ENCODE measurements around the gene ZDHHC13. TPM values are rescaled to one million over a fixed set of nuclear protein-coding genes. Genes with fewer than 3 reads are reported as not detected.

ZDHHC13 gene
- total RNA-seq (2012; rRNA removed) (15.1 and 20.0 TPM in 2 replicates), polyA plus RNA-seq (2012; rRNA removed) (6.3 and 7.2 TPM in 2 replicates), Bru-seq, nascent RNA (percentile 62 among the genes with signal in this experiment), BruChase-seq, experiment 1, labeled RNA remaining after a 6-hour chase (percentile 53 among the genes with signal in this experiment), BruChase-seq, experiment 2, labeled RNA remaining after a 2-hour chase (percentile 58 among the genes with signal in this experiment)
- 1.7 and 1.9 TPM in 2 replicates for polyA plus RNA-seq (2012; cell fraction: cytosol; rRNA removed)
- 1.7 and 13.3 TPM in 2 replicates for polyA plus RNA-seq (2012; cell fraction: nucleus; rRNA removed; ENCODE audit: low replicate concordance)
- long read RNA-seq, transcript ZDHHC13-202 (17 exons, 2,445 nt) = major isoform, 16 of 19 reads
- long read RNA-seq, partial matches to known transcripts = 0 of 19 reads
- long read RNA-seq, other reads (novel, unspliced or antisense) = 1 of 19 reads

- Histone ChIP-seq H3K27ac (ENCODE audit: insufficient read depth, low read length) (peak within 1 kb of the TSS; percentile 40; the same call in 1 of the 2 replicates), H4K5ac (ENCODE audit: low read depth, low read length) (0 out of 2 replicates have a peak within 1 kb of the TSS, but pooled peaks have one; percentile 24), H3K79me1 (ENCODE audit: low read depth in 1 of 2, low read length in 2 of 2) (peaks cover 14 to 28% of the 10 kb centered on the region in 2 experiments; a peak in 3 of 4 replicates), H2BK15ac (ENCODE audit: low read depth, low read length) (no peak within 1 kb of the TSS), H4K8ac (ENCODE audit: low read depth in 2 of 2, low read length in 2 of 2) (peak within 1 kb of the TSS; percentile 64 to 76; a peak in 3 of 4 replicates), H2BK120ac (ENCODE audit: low read depth, low read length) (no peak within 1 kb of the TSS), H2AK9ac (replicated peaks; ENCODE audit: low read depth, low read length, poor library complexity) (peak within 1 kb of the TSS; percentile 79), H2AK5ac (ENCODE audit: low read depth, low read length) (no peak within 1 kb of the TSS), H3K23ac (ENCODE audit: low read depth, low read length) (no peak within 1 kb of the TSS), H3K4me1 (ENCODE audit: control insufficient read depth, insufficient read depth, low read length) (no peaks in the 10 kb centered on the region), H3K56ac (ENCODE audit: extremely low read depth, insufficient read depth, low read length) (no peak within 1 kb of the TSS), H3K9me1 (ENCODE audit: insufficient read depth, low read length) (0 out of 2 replicates have a peak, but pooled peaks cover 2% of the 10 kb centered on the region), H3K9ac (ENCODE audit: low read depth, low read length) (peak within 1 kb of the TSS; percentile 53), H3K18ac (ENCODE audit: low read depth, low read length) (no peak within 1 kb of the TSS), H3K14ac (replicated peaks; ENCODE audit: low read depth, low read length) (no peak within 1 kb of the TSS; the same call in 1 of the 2 replicates), H2BK5ac (ENCODE audit: low read depth, low read length, poor library complexity, severe bottlenecking) (no peak within 1 kb of the TSS), H3K27me3 (ENCODE audit: control insufficient read depth, insufficient read depth, low read length) (peaks cover 6% of the 10 kb centered on the region), H4K20me1 (ENCODE audit: insufficient read depth, low read length) (no peaks in the 10 kb centered on the region), H4K91ac (ENCODE audit: insufficient read depth, low read depth, low read length) (0 out of 2 replicates have a peak within 1 kb of the TSS, but pooled peaks have one; percentile 44), H2AFZ (replicated peaks; ENCODE audit: low read length, poor library complexity) (peak within 1 kb of the TSS; percentile 97), H3K4ac (ENCODE audit: low read depth, low read length) (peak within 1 kb of the TSS; percentile 30; the same call in 1 of the 2 replicates), H3K36me3 (ENCODE audit: control insufficient read depth, insufficient read depth, low read length) (peaks cover 2% of the 10 kb centered on the region), H2BK20ac (ENCODE audit: low read depth, low read length) (no peak within 1 kb of the TSS), H3K4me3 (ENCODE audit: insufficient read depth, low read depth, low read length) (peak within 1 kb of the TSS; percentile 71), H3K9me3 (ENCODE audit: control insufficient read depth, insufficient read depth, low read length) (no peaks in the 10 kb centered on the region), H3K4me2 (ENCODE audit: low read depth, low read length) (peak within 1 kb of the TSS; percentile 97)
- 0% methylated on average over 2 of the region's 61 CpGs; no CpG with 5 or more reads in 1 of the 2 experiments for WGBS, 2 experiments (ENCODE audit: extremely low coverage in 2 of 2, insufficient read length in 1 of 2)
- intact Hi-C loops (cut with micrococcal nuclease) (loop anchor here (1.0 to 5.0 kb wide), 3 partner anchors 40 to 125 kb away; partner anchors contain the start of gene E2F8), dilution Hi-C loops (cut with HindIII; ENCODE audit: low sequenced_read_pairs, unreplicated experiment) (no loop called here), in situ Hi-C loops (cut with MboI; ENCODE audit: low sequenced_read_pairs) (no loop called here)
- ChIA-PET CTCF (no interaction called here), POLR2A (ENCODE audit: unreplicated experiment) (no interaction called here)
- TF ChIP-seq SMC3 (IDR thresholded peaks at IDR 0.05; ENCODE audit: low read depth, low read length) = no peak
- peak; percentile 41 for TF ChIP-seq CTCF (conservative IDR thresholded peaks at IDR 0.05; ENCODE audit: low read depth, low read length)
- no peak for TF ChIP-seq FOS (IDR thresholded peaks at IDR 0.05; ENCODE audit: low read depth, low read length)
- 0 out of 2 replicates have a peak, but pooled peaks have one; percentile 16 for TF ChIP-seq USF2 (IDR thresholded peaks at IDR 0.05; ENCODE audit: low read depth, low read length)
- TF ChIP-seq RAD21 (IDR thresholded peaks at IDR 0.05; ENCODE audit: low read length) = 0 out of 2 replicates have a peak, but pooled peaks have one; percentile 1
- 0 out of 2 replicates have a peak, but pooled peaks have one; percentile 22 for TF ChIP-seq POLR2A (IDR thresholded peaks at IDR 0.05; ENCODE audit: low read depth, low read length)
- no peak for TF ChIP-seq MAZ (IDR thresholded peaks at IDR 0.05; ENCODE audit: borderline replicate concordance, low read depth, low read length)
- peak; percentile 93 for TF ChIP-seq BHLHE40 (IDR thresholded peaks at IDR 0.05; ENCODE audit: low read depth, low read length)
- no peak for TF ChIP-seq RFX5 (IDR thresholded peaks at IDR 0.05; ENCODE audit: low read depth, low read length)
- DNase-seq = peak; percentile 82
- ATAC-seq (ENCODE audit: low read depth) = peak; percentile 100
- no TSS peak for BruUV-seq (replicated peaks)
Observed at GRCh38 chr11:19116971-19117759, at the start of gene ZDHHC13. ZDHHC13 (plus strand) TSS chr11:19117168; CDS start chr11:19117250, 82 bp downstream.
